GM18519 (cell line): ENCODE measurements around the gene TNNI3K.

Source experiments
- ATAC-seq: cut with Tn5 transposase; IDR thresholded peaks from one replicate; pipeline ENCODE4 v1.9.1; 2021; ENCODE audit warnings: mild to moderate bottlenecking, moderate library complexity; ENCODE audit not compliant: unreplicated experiment, low FRiP score

Gene TNNI3K

DNA sequence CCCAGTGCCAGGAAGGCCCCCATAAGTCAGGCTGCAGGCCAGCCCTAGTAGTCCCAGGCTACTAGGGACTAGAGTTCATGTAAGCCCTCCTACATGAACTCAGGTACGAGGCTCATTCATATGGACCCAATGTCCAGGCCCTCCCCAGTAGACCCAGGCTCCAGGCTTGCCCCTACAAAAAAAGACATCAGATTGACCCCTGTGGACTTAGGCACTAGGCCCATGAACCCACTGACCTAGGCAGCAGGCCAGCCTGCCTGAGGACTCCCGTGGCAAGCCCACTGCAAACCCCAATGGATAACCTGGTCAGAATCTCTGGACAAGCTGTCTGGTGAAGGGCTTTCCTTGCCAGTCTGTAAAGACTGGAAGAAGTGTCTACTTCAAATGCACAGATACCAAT lies 51.2 kb downstream of the TNNI3K start:
- ATAC-seq = no peak

DNA sequence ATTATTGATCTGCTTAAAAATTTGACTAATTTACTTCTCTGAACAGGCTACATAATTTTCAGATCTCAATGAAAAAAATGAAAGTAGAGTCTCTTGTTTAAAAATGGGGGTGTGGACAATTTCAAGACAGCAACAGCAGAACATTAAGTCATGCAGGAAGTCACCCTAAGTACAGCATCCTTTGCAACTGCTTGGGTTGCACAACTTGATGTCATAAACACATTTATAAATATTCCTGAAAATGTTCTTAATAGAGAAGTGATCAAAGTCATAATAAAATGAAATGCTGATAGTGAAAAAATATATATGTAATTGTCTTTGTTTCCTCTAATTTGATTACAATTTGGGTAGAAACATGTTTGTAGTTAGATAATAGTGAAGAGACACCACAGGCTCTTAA lies 79.3 kb downstream of the TNNI3K start:
- ATAC-seq = no peak

DNA sequence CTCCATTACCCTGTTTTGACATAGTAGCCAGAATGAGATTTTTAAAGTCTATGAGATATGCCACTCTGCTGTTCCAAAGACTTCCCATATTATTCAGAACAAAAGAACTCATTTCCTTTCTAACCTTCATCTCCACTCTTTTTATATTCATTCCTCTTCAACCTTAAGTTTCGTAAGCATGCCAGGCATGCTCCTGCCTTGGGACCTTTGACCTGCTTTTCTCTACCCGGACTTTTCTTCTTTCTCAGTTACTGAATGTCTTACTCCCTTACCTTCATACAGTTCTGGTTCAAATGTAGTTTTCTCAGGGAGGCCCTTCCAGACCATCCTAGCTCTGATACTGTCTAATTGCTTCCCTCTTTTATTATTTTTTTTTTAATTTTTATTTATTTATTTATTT lies 81.1 kb downstream of the TNNI3K start:
- no peak for ATAC-seq

DNA sequence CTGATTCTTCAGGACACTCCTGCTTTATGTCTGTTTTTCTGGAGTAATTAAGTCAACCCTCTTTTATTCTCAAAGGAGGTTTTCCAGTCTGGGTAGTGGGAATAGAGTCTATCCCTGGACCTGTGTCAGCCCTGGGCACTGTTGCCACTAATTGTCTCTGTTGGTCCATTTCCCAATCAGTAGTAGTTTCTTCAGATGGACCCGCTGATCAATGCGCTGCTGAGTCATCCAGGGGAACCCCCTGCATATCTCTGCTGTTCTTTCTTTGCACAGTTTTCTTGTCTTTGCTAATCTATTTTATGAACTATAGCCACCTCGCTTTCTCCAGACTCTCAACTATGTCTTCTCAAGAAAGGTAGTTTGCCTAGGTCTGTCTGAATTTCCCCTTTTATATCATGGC lies 82.5 kb downstream of the TNNI3K start:
- no peak for ATAC-seq

DNA sequence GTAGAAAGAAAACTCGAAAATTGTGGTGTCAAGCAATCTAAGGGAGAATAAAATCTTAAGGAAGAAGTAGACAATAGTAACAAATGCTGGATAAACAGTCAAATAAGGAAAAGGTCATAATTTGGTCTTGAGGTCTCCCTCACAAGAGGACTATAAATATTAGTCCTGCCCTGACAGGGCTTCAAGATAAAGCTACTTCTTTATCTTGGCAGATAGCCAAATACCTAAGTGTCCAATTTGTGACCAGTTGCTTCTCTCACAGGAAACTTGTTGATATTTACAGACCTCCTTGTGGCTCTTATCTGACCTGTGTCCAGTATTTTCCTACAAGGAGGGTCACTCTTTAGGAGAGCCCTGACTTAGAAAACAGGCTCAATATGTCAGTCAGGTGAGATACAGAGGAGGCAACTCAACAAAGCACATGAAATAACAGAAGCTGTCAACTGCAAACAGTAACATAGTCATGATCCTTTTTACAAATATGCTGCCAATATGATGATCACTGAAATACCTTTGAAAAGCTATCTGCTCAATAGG lies 88.8 kb downstream of the TNNI3K start:
- ATAC-seq = no peak

DNA sequence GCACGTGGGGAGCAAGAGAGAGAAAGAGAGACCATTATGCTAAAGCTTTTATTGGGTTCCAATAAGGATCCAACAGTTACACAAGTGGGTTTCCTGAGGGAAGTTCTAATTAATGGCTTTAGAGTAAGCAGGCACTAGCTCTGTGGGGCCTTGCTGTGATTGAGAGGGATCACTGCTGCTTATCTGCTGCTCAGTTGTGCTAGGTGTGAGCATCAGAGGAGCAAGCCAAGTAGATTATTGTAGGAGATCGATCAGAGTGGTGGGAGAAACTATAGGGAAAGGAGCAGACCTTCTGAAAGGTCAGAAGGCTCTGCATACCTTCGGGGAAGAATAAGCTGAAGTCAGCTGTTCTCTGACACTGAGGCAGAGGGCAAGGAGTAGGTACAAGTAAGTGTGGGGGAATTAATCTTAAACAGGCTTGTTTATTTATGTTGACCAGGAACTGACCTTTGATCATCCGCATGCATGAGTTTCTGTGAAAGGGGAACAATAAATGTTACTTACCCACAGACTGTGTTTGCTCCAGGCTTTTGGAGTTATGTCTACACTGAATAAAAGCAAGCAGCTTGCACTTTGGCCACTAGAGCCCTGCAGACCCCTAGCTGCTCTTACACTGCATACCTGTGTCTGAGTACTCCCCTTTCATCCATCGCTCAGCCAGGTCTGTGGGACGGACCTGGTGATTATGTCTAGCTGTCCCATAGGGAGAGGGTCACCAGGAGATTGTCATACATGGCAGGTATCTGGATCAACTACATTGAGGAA lies 89.7 kb downstream of the TNNI3K start:
- ATAC-seq = no peak

DNA sequence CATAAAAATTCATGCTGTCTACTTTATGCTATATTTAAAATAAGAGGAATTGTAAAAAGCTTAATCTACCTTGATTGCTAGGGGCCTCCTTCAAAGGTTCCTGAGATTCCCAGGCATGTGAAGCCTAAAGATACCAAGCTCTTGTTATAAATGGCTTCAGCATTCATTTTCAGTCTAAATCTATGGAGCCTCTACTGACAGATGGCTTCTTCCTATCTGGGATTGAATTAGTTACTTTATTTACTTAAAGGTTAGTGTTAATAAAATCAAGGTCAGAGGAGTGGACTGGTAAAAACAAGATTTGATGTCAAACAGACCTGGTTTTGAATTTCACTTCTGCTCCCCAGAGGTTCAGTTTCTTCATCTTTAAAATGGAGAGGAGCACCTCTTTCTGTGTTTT lies 93.7 kb downstream of the TNNI3K start:
- no peak for ATAC-seq

DNA sequence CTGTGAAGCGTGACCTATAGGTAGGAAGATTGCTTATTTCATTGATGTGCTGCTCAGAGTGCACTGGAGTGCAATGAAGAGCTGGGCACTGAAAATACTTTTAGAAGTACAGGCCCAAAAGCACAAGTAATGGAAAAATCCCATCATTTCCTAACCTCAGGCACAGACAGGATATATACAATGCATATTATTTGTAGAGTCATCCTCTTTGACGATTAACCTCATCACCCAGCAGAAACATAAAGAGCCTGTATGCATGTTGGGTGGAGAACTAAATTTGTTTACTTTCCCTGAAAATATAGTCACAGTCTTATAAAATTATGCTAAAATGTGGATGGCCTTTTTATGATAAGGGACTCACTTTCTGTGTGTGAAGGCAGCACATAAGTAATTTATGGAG lies 98.1 kb downstream of the TNNI3K start:
- no peak for ATAC-seq

DNA sequence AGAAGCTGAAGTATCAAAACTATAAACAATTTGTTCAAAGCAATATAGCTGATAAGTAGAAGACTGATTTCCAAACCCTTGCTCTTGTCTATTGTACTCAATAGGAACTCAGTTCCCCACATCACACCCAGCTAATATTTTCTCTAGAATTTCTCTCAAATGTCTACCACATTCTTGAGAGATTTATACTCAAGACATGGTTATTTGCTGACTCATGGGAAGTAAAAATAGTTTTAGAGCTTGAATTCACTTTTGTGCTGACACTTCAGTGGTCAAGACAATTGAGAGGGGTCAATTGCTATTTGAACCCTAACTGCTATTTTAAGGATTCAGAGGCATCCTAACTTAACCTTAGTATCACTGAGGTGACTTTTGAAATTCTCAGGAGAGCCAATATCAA lies 99.0 kb downstream of the TNNI3K start:
- no peak for ATAC-seq

DNA sequence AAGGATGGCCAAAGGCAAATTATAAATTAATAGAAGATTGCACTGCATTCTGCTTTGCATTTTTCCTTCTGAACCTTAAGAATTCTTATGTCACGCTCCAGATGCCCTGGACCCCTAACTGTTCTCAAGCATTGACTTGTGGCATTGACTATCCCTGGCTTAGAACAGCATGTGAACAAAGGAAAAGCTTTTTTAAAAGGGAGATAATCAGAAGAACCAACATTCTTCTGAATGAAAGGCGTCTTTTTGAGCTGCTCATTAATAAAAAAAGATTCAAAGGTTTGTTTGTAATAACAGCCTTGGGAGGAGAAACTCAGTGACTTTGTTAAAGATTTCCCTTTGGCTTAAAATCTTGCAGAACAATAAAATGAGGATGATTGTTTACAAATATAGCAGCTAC lies 105.5 kb downstream of the TNNI3K start:
- ATAC-seq = no peak

DNA sequence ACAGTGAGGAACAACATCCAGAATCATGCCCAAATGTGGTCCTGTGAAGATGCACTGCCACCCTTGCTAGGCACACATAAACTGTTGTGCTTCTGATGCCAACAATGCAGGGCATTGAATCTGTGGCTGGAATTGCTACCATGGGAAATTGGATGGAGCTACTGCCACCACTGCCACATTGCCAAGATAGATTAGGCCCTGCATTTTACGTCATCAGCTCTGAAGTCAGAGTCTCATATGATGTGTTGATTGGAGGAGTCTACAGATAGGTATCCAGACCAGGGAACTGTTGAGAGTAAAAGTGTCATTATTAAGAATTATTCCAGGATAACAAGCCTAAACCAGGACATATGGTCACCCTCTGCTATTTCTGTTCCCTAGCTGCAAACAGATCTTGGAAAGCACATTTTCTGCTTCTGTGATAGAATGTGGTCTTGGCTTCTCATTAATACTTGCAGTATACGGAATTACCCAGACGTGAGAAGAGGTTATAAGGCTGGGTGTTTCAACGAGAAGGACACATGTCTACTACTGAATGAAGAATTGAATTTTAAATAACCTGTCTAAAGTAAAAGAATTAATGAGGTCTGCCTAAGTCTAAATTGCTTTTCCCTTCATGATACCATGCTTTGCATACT lies 106.6 kb downstream of the TNNI3K start:
- no peak for ATAC-seq

DNA sequence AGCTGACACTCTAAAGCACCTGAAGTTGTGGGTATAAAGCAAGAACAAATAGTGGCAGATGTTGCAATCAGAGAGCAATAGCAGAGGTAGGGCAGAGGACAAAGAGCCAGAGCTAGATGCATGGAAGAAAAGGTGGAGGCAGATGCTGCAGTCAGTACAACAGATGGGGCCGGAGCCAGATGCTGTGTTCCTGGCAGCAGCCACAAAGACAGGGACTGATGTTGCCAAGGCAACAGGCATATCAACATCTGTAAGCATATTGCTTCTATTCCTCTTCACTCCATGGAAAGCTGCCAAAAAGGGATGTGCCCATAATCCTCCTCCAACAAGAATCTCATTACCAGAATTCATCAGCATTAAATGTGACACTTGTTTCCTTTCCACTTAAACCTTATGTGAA lies 108.0 kb downstream of the TNNI3K start:
- ATAC-seq = no peak

DNA sequence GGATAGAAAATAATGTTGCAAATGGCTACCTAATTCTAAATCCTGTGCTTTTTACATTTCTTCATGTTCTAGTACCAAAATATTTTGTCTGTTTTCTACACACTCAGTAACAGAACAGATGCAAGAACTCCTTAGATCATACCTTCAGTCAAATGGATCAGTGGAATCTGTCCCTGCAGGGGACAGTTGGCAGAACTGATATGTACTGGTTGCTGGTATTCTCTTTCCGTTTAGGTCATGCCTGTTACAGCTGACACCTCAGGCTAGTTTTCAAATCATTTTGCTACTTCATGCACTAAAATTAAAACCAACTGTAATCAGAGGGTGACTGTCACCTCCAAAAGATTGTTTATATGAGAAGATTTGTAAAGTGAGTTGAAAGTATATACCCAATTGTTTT lies 109.2 kb downstream of the TNNI3K start:
- no peak for ATAC-seq

DNA sequence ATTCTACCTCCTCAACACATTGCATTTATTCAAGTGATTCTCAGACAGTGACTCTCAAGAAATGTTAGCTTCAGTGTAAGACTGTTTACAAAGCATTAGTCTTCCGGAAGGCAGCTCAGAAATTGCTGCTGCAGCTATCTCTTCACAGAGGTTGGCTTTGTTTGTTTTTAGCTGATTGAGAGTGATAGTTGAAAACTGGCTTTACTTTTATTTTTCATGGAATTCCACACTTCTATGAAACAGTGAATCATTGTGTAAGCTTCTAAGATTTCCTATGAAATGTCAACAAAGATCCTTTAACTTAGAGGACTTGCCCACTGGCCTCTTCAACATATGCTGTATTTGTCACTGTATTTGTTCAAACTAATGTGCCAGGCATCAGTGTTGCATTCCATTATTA lies 121.3 kb downstream of the TNNI3K start:
- ATAC-seq = no peak

DNA sequence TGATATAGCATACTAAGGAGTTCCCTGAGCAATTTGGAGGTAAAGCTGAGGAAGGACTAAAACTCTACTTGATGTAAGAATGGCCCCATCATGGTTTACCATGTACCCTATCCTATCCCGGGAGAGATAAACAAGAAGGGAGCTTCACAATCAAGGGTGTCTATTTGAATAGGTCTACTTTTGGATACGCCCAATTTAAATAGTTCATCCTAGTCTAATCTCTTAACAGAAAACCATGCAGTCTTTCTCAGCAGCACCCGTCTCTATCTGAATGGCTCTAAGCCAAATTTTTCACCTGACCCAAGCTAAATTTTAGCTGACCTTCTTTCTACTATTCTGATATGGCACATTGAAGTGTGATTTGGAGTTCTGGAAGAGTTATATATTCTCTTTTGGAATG lies 122.0 kb downstream of the TNNI3K start:
- no peak for ATAC-seq

DNA sequence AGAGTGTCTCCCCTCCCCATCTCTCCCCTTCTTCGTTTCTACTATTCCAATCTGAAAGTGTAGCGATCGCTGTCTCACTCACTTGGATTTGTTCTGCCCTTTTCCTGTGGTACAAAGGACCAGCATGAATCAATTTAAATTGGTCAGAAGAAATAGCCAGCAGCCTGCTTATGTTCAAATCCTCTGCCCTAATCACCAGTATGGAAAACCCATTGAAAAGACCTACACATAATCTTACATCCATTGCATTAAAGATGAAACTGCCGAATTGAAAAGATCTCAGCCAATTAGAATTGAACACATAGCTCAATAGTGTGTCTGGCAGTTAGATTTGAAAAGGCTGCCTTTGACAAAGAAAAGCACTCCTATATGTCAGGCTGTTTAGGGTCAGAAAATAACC lies 122.6 kb downstream of the TNNI3K start:
- no peak for ATAC-seq

DNA sequence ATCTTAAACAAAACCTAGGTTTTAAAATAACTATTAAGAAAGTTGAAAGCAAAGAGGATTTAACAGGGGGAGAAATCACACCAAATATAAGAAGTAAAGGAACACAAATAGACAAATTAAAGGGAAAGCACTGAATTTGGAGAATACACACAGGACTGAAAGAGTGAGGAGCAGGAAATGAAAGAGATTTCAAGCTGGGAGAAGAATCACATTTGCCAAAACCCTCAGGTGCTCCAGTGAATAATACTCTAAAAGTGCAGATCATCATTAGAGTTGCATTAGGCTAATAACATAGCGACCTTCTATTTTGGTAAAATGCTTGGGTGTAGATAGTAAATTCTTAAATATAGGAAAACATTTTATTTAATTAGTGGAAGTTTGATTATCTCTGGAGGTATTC lies 127.5 kb downstream of the TNNI3K start:
- no peak for ATAC-seq

DNA sequence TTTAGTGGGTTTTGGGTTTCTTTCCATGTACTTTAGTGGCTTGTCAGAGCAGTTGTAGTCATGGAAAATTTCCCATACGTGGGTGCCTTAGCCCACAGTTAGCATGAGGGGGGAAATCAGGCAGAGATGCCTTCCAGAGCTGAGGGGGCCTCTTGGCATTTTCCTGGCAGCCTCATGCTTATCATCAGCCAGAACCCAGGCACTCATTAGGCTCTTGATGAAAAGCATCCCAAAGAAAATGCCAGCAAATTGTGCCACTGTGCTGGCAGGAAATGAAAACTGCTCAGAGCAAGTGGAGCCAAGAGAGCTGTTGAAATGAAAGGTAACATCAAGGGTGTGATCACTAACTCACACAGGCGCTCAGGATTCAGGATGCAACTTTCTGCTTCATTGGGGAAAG lies 128.0 kb downstream of the TNNI3K start:
- ATAC-seq = no peak

DNA sequence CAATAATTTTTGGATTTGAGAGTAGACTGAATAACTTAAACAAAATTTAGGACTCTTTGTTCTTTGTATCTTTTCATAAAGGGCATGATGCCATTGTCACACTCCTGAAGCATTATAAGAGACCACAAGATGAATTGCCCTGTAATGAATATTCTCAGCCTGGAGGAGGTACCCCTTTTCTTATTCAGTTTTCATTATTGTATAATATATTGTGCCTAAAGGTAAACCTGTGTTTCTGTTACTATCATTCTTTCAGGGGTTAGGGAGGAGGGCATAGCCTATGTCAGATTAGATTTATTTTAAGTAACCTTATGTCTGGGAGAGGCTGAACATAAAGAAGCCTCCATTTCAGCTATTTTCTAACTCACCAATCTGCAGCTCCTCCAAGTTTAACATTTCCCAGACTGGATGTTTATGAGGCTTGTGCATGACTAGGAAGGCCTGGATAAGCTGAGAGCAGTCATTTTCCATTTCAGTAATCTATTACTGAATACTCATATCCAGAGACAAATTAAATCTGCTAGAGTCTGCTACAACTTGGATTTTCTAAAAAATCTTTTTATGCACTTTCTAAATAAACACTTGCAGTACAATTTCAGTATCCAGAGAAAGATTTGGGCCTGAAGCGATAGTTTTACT lies 132.1 kb downstream of the TNNI3K start:
- ATAC-seq = no peak

DNA sequence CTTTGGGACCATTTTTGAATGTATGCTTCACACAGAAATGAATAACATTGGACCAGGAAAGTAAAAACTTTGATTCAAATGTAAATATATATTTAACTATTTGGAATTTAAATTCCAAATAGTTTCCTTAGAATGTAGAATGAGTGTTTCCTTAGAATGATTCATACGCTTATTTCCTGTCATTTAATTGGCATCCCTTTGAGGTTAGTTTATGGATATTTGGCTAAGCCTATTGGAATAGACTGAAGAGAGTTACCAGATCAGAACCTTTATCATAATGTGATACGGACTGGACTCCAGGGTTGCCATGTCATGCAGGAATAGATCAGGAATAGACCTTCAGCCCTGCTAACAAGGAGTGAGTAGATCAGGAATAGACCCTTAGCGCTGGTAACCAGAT lies 133.1 kb downstream of the TNNI3K start:
- ATAC-seq = no peak

DNA sequence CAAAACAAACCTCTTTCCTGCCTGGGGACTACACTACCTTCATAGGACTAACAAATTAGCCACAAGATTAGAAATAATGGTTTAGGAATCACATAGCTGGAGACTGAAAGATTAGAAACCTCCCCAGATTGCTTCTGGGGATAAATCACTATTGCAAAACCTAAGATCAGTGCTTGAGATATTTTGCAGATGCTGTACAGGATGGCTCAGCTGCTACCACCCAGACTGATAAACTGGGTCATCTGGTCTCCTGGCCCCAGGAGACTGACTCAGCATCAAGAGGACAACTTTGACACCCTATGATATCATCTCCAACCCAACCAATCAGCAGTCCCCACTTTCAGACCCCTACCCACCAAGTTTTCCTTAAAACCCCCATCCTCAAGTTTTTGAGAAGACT lies 140.2 kb downstream of the TNNI3K start:
- no peak for ATAC-seq

DNA sequence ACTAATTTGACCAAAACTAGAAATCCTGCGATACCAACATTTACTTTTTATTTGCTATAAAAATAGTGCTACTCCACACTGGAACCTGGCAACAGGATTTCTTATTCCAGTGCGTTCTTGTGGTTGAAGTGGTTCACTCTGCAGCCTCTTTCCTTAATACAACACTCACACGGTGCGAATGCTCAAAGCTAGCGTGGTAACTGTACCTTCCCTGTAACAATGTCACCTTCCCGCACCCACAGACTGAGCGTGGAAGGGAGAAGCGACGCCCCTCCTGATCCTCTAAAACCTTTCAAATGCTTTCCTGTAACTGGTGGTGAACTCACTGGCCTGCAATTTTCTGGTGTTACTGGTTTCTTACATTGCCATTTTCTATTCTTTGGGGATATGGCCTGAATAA lies 145.1 kb downstream of the TNNI3K start:
- no peak for ATAC-seq
